GM20000 (cell line): Measurements from ENCODE around the gene EXOC3L1.
A peak's percentile ranks its signal among the peaks of the same experiment; 100 is the strongest.

Experiments used
- DNase-seq: peaks from one replicate; pipeline ENCODE4 v3.0.0; 2012; ENCODE audit warnings: low spot score
- CTCF ChIP-seq: IDR thresholded peaks from 2 replicates; pipeline ENCODE4 v1.5.1; 2012; ENCODE audit warnings: mild to moderate bottlenecking, control low read depth; ENCODE audit errors: extremely low read depth, missing control alignments

EXOC3L1 gene

DNA sequence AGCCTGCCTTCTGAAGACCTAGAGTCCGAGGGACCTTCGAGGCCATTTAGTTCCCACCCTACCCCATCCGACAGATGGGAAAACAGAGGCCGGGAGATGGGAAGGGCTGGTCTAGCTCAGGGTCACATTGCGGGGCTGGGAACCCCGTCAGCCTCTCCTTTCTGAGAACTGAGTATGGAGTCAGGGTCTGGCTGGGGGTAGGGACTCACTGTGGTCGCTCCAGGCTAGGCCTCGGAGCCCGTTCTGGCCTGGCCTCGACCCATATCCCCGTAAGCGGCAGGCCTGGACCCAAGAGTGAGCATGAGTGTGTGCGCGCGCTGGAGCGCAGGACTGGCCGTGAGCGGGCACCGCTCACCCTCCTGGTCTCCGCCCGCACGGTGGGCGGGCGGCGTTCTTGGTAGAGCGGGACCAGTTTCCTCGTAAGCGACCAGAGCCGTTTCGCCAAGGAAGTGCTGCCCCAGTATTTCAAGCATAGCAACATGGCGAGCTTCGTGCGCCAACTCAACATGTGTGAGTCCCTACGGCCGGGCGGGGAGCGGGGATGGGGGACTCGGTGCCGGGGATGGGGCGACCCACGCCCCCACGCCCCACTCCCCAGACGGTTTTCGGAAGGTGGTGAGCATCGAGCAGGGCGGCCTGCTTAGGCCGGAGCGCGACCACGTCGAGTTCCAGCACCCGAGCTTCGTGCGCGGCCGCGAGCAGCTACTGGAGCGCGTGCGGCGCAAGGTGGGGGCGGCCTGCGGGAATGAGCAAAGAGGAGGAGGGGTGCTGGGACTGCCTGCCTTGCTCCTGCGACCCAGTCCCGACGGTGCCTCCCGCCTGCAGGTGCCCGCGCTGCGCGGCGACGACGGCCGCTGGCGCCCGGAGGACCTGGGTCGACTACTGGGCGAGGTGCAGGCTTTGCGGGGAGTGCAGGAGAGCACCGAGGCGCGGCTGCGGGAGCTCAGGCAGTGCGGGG lies 24.5 kb downstream of the EXOC3L1 start:
- DNase-seq = no peak
- no peak for TF ChIP-seq CTCF

DNA sequence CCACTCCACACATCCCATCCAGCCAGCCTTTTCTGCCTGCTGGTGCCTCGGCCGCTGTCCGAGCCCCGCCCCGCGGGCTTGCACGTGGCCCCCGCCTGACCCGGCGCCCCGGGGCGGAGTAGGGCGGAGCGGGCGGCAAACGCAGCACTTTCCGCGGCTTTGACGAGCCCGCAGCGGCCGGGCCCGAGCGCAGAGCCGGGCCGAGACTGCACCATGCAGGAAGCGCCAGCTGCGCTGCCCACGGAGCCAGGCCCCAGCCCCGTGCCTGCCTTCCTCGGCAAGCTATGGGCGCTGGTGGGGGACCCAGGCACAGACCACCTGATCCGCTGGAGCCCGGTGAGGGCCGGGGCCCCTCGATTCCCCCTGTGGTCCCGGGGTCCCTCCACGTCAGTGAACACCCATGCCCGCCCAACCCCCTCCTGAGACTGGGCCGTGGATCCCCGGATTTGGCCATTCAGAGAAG lies 25.3 kb downstream of the EXOC3L1 start, which contains the start of gene HSF4:
Gene HSF4 (plus strand): TSS at position 147 of the 463 bp plus-strand sequence. CDS start 67 bp downstream, at position 214.
- DNase-seq = peak; percentile 65
- TF ChIP-seq CTCF = no peak

DNA sequence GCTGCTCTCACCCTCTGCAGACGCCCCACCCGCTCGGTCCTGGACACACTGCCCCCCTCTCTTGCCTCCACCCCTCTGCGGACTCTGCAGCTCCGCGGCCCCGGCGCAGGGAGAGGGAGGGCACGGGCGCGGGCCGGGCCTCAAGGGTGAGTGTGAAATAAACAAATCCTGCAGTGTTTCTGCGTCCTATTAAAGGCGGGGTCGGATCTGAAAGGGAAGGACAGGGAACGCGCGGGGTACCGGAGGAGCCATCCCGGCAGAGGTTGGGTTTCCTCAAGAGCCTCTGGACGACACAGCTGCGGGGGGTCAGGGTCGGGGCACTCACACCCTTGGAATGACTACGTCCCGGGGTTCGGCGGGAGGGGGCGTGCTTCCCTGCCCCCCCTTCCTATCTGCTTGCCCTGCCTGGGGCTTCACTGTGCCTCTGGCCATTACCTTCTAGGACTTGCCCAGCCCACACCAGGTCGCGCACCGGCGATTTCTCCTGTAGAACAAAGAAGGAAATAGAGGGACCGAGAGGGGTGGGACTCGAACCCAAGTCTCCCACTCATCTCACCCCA lies 25.9 kb downstream of the EXOC3L1 start:
- TF ChIP-seq CTCF = no peak
- DNase-seq = no peak

GRCh38 chr16:67163164-67163998 lies 26.6 kb downstream of the EXOC3L1 start:
- no peak for TF ChIP-seq CTCF
- peak; percentile 67 for DNase-seq

- no peak for DNase-seq
- no peak for TF ChIP-seq CTCF
These were observed 27.3 kb downstream of the EXOC3L1 start for GRCh38 chr16:67162506-67163163.

DNA sequence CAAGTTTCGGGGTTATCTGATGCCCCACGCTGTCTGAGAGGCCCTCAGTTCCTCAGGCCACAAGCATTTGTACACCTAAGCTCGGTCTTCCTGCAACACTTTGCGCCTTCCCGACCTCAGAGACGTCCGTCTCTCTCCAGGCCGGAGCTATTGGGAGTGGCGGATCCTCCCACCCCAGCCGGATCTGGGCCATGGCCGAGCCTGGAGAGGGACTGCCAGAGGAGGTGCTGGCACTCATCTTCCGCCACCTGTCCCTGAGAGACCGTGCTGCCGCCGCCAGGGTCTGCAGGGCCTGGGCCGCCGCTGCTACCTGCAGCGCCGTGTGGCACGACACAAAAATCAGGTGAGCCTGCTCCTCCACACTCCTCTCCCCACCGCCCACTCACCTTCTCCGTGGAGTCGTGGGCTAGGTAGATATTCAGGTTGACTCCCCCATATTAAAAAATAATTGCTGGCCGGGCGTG lies 28.3 kb downstream of the EXOC3L1 start:
- no peak for DNase-seq
- TF ChIP-seq CTCF = no peak
